ENCODE measurements around the gene SLC1A4. TPM values are rescaled to one million over a fixed set of nuclear protein-coding genes. Genes with fewer than 3 reads are reported as not detected.

Gene SLC1A4
- total RNA-seq, 4 donors from 2014 or later = 6.9 to 36.6 (median 12.7) TPM

- Histone ChIP-seq H3K4me1 (no peaks in the 10 kb centered on the region), H3K36me3 (no peaks in the 10 kb centered on the region), H3K27ac (no peak overlapping the region), H3K9me3 (no peaks in the 10 kb centered on the region), H3K4me3 (no peak overlapping the region), H3K27me3 (no peaks in the 10 kb centered on the region)
- no peak for DNase-seq
- intact Hi-C loops (cut with DNase I; ENCODE audit: low total_unique reads) = no loop called here
- TF ChIP-seq POLR2A (IDR thresholded peaks at IDR 0.05) = no peak
- TF ChIP-seq, protein P1, sequence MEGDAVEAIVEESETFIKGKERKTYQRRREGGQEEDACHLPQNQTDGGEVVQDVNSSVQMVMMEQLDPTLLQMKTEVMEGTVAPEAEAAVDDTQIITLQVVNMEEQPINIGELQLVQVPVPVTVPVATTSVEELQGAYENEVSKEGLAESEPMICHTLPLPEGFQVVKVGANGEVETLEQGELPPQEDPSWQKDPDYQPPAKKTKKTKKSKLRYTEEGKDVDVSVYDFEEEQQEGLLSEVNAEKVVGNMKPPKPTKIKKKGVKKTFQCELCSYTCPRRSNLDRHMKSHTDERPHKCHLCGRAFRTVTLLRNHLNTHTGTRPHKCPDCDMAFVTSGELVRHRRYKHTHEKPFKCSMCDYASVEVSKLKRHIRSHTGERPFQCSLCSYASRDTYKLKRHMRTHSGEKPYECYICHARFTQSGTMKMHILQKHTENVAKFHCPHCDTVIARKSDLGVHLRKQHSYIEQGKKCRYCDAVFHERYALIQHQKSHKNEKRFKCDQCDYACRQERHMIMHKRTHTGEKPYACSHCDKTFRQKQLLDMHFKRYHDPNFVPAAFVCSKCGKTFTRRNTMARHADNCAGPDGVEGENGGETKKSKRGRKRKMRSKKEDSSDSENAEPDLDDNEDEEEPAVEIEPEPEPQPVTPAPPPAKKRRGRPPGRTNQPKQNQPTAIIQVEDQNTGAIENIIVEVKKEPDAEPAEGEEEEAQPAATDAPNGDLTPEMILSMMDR (IDR thresholded peaks at IDR 0.05) = no peak
Observed at GRCh38 chr2:64944484-64944883, 44.7 kb upstream of the SLC1A4 start.

- Histone ChIP-seq H3K36me3 (no peaks in the 10 kb centered on the region), H3K9me3 (no peaks in the 10 kb centered on the region), H3K27ac (peak overlapping the region; percentile 27 to 40), H3K27me3 (no peaks in the 10 kb centered on the region), H3K4me3 (no peak overlapping the region), H3K4me1 (no peaks in the 10 kb centered on the region)
- intact Hi-C loops (cut with DNase I; ENCODE audit: low total_unique reads) = no loop called here
- DNase-seq = peak in 1 of 2 donors; percentile 23
- TF ChIP-seq, protein P1 (IDR thresholded peaks at IDR 0.05) = no peak
- TF ChIP-seq POLR2A (IDR thresholded peaks at IDR 0.05) = no peak
Observed at GRCh38 chr2:64945973-64946768, 43.0 kb upstream of the SLC1A4 start.

- Histone ChIP-seq H3K27me3 (no peaks in the 10 kb centered on the region), H3K4me3 (no peak overlapping the region), H3K36me3 (no peaks in the 10 kb centered on the region), H3K4me1 (no peaks in the 10 kb centered on the region), H3K9me3 (no peaks in the 10 kb centered on the region), H3K27ac (peak overlapping the region in 1 of 2 donors; percentile 40)
- intact Hi-C loops (cut with DNase I; ENCODE audit: low total_unique reads) = no loop called here
- DNase-seq = no peak
- TF ChIP-seq, protein P1 (IDR thresholded peaks at IDR 0.05) = no peak
- no peak for TF ChIP-seq POLR2A (IDR thresholded peaks at IDR 0.05)
Observed at GRCh38 chr2:64946769-64947247, 42.4 kb upstream of the SLC1A4 start.

- Histone ChIP-seq H3K36me3 (no peaks in the 10 kb centered on the region), H3K27ac (no peak overlapping the region), H3K4me3 (no peak overlapping the region), H3K9me3 (no peaks in the 10 kb centered on the region), H3K4me1 (no peaks in the 10 kb centered on the region), H3K27me3 (no peaks in the 10 kb centered on the region)
- no peak for DNase-seq
- intact Hi-C loops (cut with DNase I; ENCODE audit: low total_unique reads) = no loop called here
- no peak for TF ChIP-seq POLR2A (IDR thresholded peaks at IDR 0.05)
- TF ChIP-seq, protein P1 (IDR thresholded peaks at IDR 0.05) = no peak
Observed at GRCh38 chr2:64947885-64948284, 41.3 kb upstream of the SLC1A4 start.

Measured in uterus (tissue), 4 donors.